ENCODE data around the gene SPIN2B. TPM values are rescaled to one million over a fixed set of nuclear protein-coding genes. Genes with fewer than 3 reads are reported as not detected.
A peak's percentile ranks its signal among the peaks of the same experiment; 100 is the strongest.

The SPIN2B gene
- total and polyA plus RNA-seq, 9 of the 15 experiments (the other 6 are each of a cell fraction or from before 2014, with no cell fraction given), result 6.2 to 23.7 (median 15.2) TPM

- TF ChIP-seq ZFX (CRISPR knock-in tag; IDR thresholded peaks at IDR 0.05) (peak; percentile 42), BHLHE40 (IDR thresholded peaks at IDR 0.05; ENCODE audit: low read length) (peak; percentile 83), YY1 (IDR thresholded peaks at IDR 0.05; ENCODE audit: borderline replicate concordance in 1 of 3, control insufficient read depth in 1 of 3, extremely low read depth in 1 of 3, insufficient read depth in 3 of 3, insufficient read length in 1 of 3, insufficient replicate concordance in 2 of 3, low read depth in 1 of 3, low read length in 2 of 3) (peak in 2 of 3 experiments; percentile 34 to 43), GATAD2A (IDR thresholded peaks at IDR 0.05) (no peak), POLR2G (IDR thresholded peaks at IDR 0.05; ENCODE audit: low read depth, low read length) (peak; percentile 83), NCOA6 (IDR thresholded peaks at IDR 0.05) (no peak), SUPT5H (IDR thresholded peaks at IDR 0.05) (peak; percentile 77), ZFP36 (IDR thresholded peaks at IDR 0.05; ENCODE audit: low read depth, low read length, partially characterized antibody) (peak; percentile 47), ZBTB11 (CRISPR knock-in tag; IDR thresholded peaks at IDR 0.05) (peak in 1 of 3 experiments; percentile 48; a peak in 1 of 6 replicates), TAF15 (IDR thresholded peaks at IDR 0.05; ENCODE audit: low read depth, low read length) (no peak), POLR2AphosphoS5 (IDR thresholded peaks at IDR 0.05; ENCODE audit: control insufficient read depth, insufficient read depth, low read depth, low read length) (0 out of 2 replicates have a peak, but pooled peaks have one; percentile 20), CTBP1 (IDR thresholded peaks at IDR 0.05; ENCODE audit: borderline replicate concordance) (peak; percentile 23; the same call in 1 of the 2 replicates), ZBTB17 (CRISPR knock-in tag; IDR thresholded peaks at IDR 0.05) (peak; percentile 53; the same call in 1 of the 2 replicates), SIRT6 (IDR thresholded peaks at IDR 0.05; ENCODE audit: low read depth, low read length) (no peak), USF2 (CRISPR knock-in tag; IDR thresholded peaks at IDR 0.05) (peak; percentile 42), ARNT (IDR thresholded peaks at IDR 0.05) (no peak), CREB3L1 (IDR thresholded peaks at IDR 0.05; ENCODE audit: borderline replicate concordance, low read depth) (peak; percentile 36; the same call in 1 of the 2 replicates), CHAMP1 (IDR thresholded peaks at IDR 0.05) (no peak), CREB1 (IDR thresholded peaks at IDR 0.05) (0 out of 2 replicates have a peak, but pooled peaks have one; percentile 14), CREB1 (CRISPR knock-in tag; IDR thresholded peaks at IDR 0.05) (no peak)
Measured at GRCh38 chrX:57121162-57121755, at the start of gene SPIN2B (continued).

Measured in K562 (cell line).